ENCODE data around the gene RAE1.

Gene RAE1

GRCh38 chr20:57386762-57387161 lies 35.7 kb downstream of the RAE1 start:
- Histone ChIP-seq H3K4me1 (ENCODE audit: low read length) (peaks cover 46% of the 10 kb centered on the region), H3K36me3 (replicated peaks; ENCODE audit: insufficient read depth, low read length) (no peaks in the 10 kb centered on the region), H3K79me2 (ENCODE audit: low read length) (peaks cover 42% of the 10 kb centered on the region), H4K20me1 (ENCODE audit: insufficient read depth, low read length) (no peaks in the 10 kb centered on the region), H3K4me2 (ENCODE audit: low read depth, low read length) (no peak overlapping the region), H3K4me3 (ENCODE audit: low read length) (no peak overlapping the region), H3K9me3 (replicated peaks; ENCODE audit: insufficient read depth, low read length) (no peaks in the 10 kb centered on the region), H3K9me2 (replicated peaks; ENCODE audit: insufficient read depth, low read length) (no peaks in the 10 kb centered on the region), H3K9ac (ENCODE audit: low read length) (no peak overlapping the region), H3K27me3 (replicated peaks; ENCODE audit: insufficient read depth, low read length) (no peaks in the 10 kb centered on the region), H3K27ac (ENCODE audit: low read length) (no peak overlapping the region), H3F3A (ENCODE audit: insufficient read depth, low read length) (peaks cover 36% of the 10 kb centered on the region), H2AFZ (ENCODE audit: low read length) (no peak overlapping the region)
- no peak for TF ChIP-seq EZH2phosphoT487 (IDR thresholded peaks at IDR 0.05; ENCODE audit: low read length)
- no peak for TF ChIP-seq EZH2 (optimal IDR thresholded peaks at IDR 0.05; ENCODE audit: low read depth, low read length)
- TF ChIP-seq CTCF (IDR thresholded peaks at IDR 0.05; ENCODE audit: low read length), result no peak
- no peak for DNase-seq

- H2AFZ ChIP-seq (ENCODE audit: low read length), result no peak overlapping the region
- H3K9ac ChIP-seq (ENCODE audit: low read length), result no peak overlapping the region
- peaks cover 44% of the 10 kb centered on the region for H3K79me2 ChIP-seq (ENCODE audit: low read length)
- no peak overlapping the region for H3K4me2 ChIP-seq (ENCODE audit: low read depth, low read length)
- peak; percentile 5 for DNase-seq
- peaks cover 39% of the 10 kb centered on the region for H3K4me1 ChIP-seq (ENCODE audit: low read length)
- no peak overlapping the region for H3K4me3 ChIP-seq (ENCODE audit: low read length)
- no peaks in the 10 kb centered on the region for H4K20me1 ChIP-seq (ENCODE audit: insufficient read depth, low read length)
- H3K27ac ChIP-seq (ENCODE audit: low read length), result no peak overlapping the region
- H3K27me3 ChIP-seq (replicated peaks; ENCODE audit: insufficient read depth, low read length), result no peaks in the 10 kb centered on the region
- H3F3A ChIP-seq (ENCODE audit: insufficient read depth, low read length), result peaks cover 41% of the 10 kb centered on the region
- H3K9me3 ChIP-seq (replicated peaks; ENCODE audit: insufficient read depth, low read length), result no peaks in the 10 kb centered on the region
- no peaks in the 10 kb centered on the region for H3K36me3 ChIP-seq (replicated peaks; ENCODE audit: insufficient read depth, low read length)
- H3K9me2 ChIP-seq (replicated peaks; ENCODE audit: insufficient read depth, low read length), result no peaks in the 10 kb centered on the region
- TF ChIP-seq EZH2 (optimal IDR thresholded peaks at IDR 0.05; ENCODE audit: low read depth, low read length) (no peak), CTCF (IDR thresholded peaks at IDR 0.05; ENCODE audit: low read length) (no peak), EZH2phosphoT487 (IDR thresholded peaks at IDR 0.05; ENCODE audit: low read length) (no peak)
These were observed 36.4 kb downstream of the RAE1 start for GRCh38 chr20:57387463-57387862.

- Histone ChIP-seq H3K4me2 (ENCODE audit: low read depth, low read length) (no peak overlapping the region), H3K79me2 (ENCODE audit: low read length) (peaks cover 47% of the 10 kb centered on the region), H3K9me3 (replicated peaks; ENCODE audit: insufficient read depth, low read length) (no peaks in the 10 kb centered on the region), H3K9ac (ENCODE audit: low read length) (no peak overlapping the region), H2AFZ (ENCODE audit: low read length) (no peak overlapping the region), H3K9me2 (replicated peaks; ENCODE audit: insufficient read depth, low read length) (no peaks in the 10 kb centered on the region), H3K4me3 (ENCODE audit: low read length) (no peak overlapping the region), H3K36me3 (replicated peaks; ENCODE audit: insufficient read depth, low read length) (no peaks in the 10 kb centered on the region), H3K4me1 (ENCODE audit: low read length) (peaks cover 34% of the 10 kb centered on the region), H3F3A (ENCODE audit: insufficient read depth, low read length) (peaks cover 42% of the 10 kb centered on the region), H4K20me1 (ENCODE audit: insufficient read depth, low read length) (no peaks in the 10 kb centered on the region), H3K27ac (ENCODE audit: low read length) (no peak overlapping the region), H3K27me3 (replicated peaks; ENCODE audit: insufficient read depth, low read length) (no peaks in the 10 kb centered on the region)
- TF ChIP-seq EZH2phosphoT487 (IDR thresholded peaks at IDR 0.05; ENCODE audit: low read length) (no peak), CTCF (IDR thresholded peaks at IDR 0.05; ENCODE audit: low read length) (no peak), EZH2 (optimal IDR thresholded peaks at IDR 0.05; ENCODE audit: low read depth, low read length) (no peak)
- DNase-seq, result peak; percentile 2
These were observed 36.9 kb downstream of the RAE1 start for GRCh38 chr20:57387945-57388371.

Measured in MM.1S (cell line).